Suprapubic skin (tissue), 4 donors: ENCODE measurements around the gene IFFO2.

Source experiments
- CTCF ChIP-seq, 2 donors: fragments of 200-600 bp in 1 of 2; fragments of 450-650 bp in 1 of 2; sonication (generic) in 1 of 2; IDR thresholded peaks; one replicate each; pipeline ENCODE4 v1.5.1; 2016 to 2019; ENCODE audit warnings: antibody characterized with exemption in 2 of 2, mild to moderate bottlenecking in 1 of 2, moderate library complexity in 1 of 2
- EP300 ChIP-seq: sonication (generic); formaldehyde crosslinking; IDR thresholded peaks from one replicate; pipeline ENCODE4 v1.6.1; 2017; ENCODE audit warnings: antibody characterized with exemption
- POLR2AphosphoS5 ChIP-seq, 3 donors: sonication (generic); formaldehyde crosslinking; IDR thresholded peaks; one replicate each; pipeline ENCODE4 v1.6.1; 2017; ENCODE audit warnings: antibody characterized with exemption in 3 of 3

GRCh38 chr1:18880585-18880984, 75.9 kb downstream of the IFFO2 start:
- TF ChIP-seq POLR2AphosphoS5 (IDR thresholded peaks at IDR 0.05) (no peak), CTCF (IDR thresholded peaks at IDR 0.05) (no peak), EP300 (no peak)
